ENCODE measurements around the gene DRGX.

Gene DRGX

DNA sequence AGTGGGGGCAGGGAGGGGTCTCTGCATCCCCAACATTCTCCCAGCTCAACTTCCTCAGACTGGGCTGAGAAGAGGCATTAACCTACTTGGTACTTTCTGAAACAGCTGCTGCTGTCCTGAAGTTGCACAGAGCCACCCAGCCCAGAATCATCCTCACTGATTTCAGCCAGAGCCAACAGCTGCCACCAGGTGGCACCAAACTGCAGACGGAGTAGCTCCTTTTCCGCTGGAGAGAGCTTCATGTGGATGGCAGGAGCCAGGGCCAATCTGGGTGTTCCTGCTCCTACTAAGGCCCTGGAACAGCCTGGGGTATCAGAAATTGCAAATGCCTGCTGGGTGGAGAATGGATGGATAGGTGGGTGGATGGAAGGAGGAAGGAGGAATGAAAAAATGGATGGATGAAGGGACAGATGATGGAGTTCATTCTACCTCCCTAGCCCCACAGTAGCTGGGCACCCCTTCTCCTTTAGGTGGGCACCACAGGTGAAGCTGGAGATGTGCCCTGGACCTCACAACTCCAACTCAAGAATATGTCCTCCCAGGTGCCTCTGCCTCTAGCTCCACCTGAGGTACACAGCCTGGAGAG is 11.8 kb upstream of the DRGX start:
- DNase-seq (ENCODE audit: low read depth in 2 of 2): peak; percentile 49 to 53

DNA sequence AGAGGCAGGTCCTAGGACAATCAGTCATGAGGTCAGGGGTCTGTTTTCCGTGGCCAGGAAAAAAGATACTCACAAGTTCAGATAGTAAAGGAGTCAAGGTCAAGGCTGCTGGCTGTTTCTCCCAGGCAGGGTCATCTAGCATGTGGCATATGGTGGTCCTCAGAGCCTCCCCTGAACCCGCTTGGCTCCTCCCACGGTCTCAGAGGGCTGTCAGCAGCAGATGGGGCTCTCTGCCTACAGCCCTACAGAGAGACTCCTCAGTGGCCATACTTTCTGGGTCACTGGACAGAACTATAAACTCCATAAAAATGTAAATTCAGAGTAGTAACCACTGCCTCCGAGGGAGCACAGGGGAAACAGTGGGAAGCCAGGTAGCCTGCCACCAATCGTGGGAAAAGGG is 11.3 kb upstream of the DRGX start:
- no peak for DNase-seq (ENCODE audit: low read depth in 2 of 2)

DNA sequence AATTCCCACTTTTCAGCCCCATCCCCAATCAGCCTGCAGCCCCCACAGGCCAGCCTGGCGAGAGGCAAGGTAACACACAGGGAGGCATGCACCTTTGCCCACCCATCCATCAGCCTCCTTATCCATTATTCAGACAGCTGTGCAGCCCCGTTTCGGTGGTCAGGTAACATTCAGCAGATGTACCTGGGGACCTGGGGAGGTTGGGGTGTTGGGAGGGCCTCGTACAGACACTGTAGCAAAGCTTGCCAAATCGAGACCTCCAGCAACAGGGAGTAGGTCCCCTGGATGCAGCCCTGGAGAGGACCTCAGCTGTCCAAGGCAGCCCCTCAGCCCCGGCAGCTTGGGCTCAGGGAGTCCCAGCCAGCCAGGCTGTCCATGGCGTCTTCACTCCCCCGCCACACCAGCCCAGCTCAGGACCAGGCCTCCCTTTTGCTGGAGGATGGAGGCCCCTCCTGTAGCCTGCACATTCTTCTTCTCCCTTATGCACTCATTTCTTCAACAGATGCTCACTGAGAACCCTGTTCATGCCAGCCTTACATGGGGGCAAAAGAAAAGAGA is 8.5 kb upstream of the DRGX start:
- DNase-seq (ENCODE audit: low read depth in 2 of 2): no peak

DNA sequence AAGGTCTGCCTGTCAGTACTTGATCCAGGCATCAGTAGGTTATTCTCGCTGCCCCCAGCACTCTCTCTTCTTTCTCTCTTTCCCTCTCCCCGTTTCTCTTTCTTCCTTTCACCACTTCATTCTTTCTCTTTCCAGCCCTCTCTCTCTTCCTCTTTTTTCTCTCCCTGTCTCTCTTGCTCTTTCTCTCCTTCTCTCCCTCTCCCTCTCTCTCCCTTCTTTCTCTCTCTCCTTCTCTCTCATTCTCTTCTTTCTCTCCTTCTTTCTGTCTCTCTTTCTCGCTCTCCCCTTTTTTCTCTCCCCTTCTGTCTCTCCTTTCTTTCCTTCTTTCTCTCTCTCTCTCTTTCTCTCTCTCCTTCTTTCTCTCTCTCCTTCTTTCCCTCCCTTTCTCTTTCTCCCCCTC is 7.5 kb upstream of the DRGX start:
- no peak for DNase-seq (ENCODE audit: low read depth in 2 of 2)

DNA sequence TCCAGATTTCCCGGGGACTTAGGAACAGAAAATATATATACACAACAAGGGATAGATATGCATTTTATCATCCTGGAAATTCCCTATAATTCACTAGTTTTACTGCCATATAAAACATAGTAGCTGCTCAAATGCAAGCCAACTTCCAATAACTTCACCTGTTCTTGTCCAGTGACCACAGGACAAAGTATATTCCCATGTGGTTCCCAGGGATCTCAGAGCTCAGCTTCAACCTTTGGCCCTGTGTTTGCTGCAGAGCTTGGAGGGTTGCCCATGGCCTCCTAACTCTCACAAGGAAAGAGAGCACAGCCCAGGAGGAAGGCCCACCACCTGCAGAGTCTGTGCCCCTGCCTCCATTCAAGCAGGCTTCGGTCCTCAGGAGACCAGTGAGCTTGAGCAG is 4.5 kb upstream of the DRGX start:
- no peak for DNase-seq (ENCODE audit: low read depth in 2 of 2)

DNA sequence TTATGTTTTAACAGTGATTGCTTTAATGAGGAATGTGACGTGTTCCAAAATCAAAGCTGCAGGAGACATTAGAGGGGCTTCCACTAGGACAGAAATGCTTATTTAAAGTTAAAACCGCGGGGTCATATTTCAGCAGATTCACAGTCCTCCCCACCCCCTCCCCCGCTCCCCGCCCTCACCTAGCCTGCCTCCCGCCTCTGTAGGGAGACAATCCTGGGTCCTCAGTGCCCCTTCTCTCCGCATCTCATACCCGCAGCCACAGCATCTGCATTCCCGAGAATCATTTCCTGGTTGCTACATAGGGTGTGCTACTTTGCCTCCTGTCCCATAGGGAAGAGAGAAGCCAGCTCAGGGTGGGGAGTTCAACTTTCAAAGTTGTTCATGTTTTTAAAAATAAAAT is 3.1 kb upstream of the DRGX start:
- no peak for DNase-seq (ENCODE audit: low read depth in 2 of 2)

DNA sequence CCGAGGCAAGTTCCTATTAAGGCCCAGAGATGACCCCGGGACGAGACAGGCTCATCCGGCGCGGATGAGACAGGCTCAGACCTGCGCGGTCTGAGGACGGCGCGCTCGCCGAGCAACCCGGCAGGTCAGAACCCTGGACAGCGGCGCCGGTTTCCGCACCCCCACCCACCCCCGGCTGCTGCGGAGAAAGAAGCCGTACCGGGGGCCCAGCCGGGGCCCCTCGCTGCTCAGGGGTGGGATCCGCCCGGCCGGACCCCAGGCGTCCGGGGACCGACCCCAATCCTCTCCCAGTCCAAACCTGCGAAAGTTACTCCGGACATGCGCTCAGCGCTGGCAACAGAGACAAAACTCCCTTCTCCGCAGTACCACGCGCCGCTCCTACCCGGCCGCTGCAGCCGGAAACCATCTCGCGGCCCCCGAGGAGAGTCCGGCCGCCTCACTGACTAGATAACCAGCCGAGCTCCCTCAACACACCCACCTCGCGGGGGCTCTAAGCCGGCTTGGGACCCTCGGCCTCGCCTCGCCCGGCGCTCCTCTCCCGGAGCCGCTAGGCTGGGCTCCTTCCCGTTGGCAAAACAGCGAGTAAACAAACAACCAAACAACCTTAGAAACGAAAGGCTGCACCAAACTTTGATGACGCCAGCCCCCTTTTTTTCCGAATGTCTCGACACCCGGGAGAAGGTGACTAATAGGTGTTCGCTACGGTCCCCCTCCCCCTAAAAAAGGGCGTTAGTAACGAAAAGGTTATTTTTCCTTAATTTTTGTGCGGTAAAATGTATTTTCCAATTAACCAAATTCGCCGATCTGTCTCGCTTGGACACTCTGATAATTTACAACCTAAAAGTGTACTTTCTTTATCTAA is 2.3 kb upstream of the DRGX start:
- DNase-seq (ENCODE audit: low read depth in 2 of 2): peak in 1 of 2 donors; percentile 24

DNA sequence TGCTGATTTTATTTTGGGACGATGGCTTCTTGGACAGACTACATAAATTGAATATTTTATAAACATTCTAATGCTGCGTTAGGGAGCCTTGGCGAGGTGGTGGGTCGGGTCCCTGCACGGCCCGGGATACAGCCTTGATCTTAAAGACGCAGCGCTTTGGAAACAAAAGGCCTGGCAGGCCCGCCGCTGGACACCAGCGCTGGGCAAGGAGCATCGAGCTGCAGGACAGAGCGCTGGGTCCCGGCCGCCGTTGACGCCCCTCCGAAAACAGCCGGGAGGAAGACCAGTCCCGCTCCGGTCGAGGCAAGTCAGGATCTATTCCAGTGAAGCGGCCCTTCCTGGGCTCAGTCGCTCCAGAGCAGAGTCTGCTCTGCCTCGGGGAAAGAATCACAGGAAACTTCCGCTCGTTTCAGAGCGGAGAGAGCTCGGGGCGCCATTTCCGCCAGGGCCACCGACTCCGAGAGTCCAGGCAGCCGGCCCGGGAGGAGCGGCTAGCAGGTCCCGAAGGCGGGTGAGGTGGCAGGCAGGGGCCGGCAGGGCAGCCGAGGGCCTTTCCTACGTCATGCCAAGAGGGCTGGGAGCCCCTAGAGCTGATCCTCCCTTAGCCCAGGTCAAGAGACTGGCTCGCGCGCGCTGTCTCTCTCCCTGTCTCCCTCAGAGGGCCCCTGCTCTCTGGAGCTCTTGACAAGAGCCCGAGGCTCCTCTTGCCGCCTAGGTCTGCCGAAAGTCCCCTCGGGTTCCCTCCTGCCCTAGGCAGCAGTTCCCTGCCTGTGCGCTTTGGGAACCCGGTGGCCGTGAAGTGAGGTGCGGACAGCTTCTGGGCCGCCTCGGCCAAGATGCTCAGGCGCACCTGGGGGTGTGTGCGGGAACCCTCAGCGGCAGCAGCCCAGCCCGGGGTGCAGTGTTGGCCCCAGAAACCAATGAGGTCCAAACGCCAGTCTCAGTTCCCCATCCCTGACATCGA is 1.4 kb upstream of the DRGX start:
- no peak for DNase-seq (ENCODE audit: low read depth in 2 of 2)

DNA sequence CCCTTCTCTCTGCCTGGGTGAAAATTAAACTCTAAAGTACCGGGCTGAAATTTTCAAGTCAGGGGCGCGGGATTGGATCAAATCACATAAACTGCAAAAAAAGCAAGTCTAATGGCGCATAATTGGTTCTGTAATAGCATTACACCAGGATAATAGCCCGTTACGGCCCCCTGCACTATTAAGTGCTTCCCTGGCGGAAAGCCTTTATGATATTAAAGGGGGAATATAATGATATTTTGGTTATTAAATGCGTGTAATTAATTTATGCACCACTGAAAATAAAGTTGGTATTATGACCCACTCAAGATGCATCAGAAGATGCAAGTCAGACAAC is 744 bp upstream of the DRGX start:
- DNase-seq (ENCODE audit: low read depth in 2 of 2): no peak

DNA sequence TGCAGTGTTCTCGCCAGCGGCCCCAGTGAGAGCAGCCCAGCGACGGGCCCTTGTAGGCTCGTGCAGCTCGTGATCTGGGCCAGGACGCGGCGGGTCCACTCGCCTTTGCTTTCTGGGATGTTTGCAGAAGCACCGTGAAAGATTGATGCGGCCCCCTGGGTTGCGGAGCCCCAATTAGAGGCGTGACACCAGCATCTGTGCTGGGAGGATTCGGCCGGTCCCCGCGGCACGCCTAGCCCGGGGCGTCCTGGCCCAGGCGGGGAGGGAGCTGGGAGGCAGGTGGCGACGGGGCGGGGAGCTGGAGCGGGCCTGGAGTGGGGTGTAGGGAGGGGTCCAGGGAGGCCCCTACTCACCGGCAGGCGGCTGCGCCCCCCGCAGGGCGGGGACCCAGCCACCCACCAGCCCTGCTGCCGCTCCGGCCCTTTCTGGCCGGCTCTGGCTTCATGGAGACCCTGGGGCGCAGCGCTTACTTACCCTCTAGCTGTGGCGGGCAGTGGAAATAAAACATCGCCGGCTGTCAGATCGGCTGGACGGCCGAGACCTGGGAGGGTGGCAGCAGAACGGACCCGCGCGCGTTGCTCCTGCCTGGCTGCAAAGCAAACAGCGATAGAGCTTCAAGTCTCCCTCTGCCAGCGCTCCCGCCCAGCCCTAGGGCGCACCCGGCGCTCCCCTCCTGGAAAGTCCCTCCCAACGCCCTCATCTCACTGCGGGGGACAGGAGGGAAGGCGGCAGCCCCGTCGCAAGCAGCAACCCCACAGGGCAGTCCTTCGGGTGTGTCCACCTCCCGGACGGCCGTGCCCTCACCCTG is 752 bp downstream of the DRGX start:
- no peak for DNase-seq (ENCODE audit: low read depth in 2 of 2)

DNA sequence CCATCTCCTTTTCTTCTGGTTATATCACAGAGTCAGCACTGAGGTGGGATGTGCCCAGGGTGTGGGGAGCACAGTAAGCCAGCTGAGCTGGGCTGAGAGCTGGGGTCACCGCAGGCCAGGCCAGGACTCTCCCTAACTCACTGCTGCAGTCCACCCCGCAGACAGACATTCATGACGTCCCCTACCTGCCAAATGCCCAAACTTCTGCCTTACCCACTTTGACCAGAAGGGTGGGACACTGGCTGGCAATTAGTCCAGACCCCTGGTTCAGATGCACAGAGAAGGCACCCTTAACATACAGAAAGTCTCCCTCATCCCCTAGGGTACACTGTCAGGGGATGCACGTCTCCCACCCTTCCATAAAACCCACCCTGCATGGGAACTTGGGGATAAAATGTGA is 2.1 kb downstream of the DRGX start:
- no peak for DNase-seq (ENCODE audit: low read depth in 2 of 2)

DNA sequence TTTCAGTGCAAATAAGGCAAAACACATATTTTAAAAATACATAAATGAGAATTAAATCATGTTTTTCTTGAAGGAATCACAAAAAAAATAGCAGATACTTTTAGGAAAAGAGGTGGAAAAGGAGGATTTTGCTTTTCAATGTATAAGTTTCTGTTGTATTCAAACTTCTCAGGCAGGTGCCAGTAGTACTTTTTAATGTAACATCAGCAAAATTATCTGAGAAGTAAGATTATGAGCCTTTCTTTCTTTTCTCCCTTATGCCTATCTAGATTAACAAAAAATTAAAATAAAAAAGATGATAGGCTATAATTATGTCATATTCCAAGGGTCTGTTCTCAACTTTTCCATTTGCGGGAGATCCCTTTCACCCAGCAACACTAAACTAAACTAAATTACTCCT is 2.6 kb downstream of the DRGX start:
- DNase-seq (ENCODE audit: low read depth in 2 of 2): no peak

DNA sequence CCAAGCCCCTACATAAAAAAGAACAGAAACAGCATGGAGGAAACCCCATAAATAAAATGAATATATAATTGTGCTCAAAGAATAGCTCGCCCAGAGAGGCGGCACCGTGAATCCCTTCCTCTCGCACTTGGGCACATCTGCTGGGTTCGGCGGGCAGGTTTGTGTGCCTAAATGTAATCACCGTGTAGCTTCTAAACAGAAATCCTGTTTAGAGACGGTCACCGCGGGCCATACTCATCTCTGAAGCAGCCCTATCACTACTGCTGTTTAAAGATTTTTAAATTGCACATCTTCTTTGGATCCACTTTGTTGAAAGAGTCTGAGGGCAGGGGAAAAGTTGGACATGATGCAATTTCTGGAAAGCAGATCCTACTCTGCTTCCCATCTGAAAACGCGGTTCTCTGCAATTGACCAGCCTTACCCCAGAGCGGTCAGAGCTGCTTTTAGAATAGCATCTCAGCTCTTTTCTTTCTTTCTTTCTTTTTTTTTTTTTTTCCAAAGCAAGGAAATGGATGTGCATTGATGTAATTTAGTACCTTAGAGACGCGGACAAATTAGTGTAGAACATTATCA is 6.4 kb downstream of the DRGX start:
- DNase-seq (ENCODE audit: low read depth in 2 of 2): no peak

DNA sequence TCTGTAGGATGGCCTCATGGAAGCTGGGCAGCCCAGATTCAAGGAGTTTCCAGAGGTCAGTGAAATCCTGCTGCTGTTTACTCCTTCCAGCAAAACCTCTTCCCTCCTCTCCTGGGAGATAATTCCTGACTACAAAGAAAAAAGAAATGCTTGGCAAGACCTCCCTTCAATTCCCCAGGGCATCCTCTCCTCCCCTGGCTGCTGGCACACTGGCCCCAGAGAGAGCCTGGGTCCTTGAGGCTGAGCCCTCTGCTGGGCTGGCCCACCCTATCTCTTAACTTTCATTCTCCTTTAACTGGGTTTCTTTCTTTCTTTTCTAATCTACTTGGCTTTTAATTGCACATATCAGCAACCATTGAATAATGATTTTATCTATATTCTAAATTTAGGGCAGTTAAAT is 7.7 kb downstream of the DRGX start:
- DNase-seq (ENCODE audit: low read depth in 2 of 2): no peak

DNA sequence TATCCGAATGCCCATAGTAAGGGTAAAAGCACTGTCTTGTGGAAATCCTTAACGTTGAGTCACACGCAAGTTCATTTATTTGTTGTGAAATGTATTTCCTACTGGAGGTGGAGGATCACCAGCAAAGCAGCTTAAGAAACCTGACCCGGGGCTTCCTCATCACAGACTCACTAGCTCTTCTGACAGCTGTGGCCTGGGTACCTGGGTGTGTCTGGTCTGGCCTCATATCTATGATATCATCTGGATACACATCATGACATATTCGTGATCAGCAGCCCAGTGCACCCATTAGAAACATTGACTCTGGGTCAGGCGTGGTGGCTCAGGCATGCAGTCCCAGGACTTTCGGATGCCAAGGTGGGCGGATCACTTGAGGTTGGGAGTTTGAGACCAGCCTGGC is 8.8 kb downstream of the DRGX start:
- DNase-seq (ENCODE audit: low read depth in 2 of 2): no peak

DNA sequence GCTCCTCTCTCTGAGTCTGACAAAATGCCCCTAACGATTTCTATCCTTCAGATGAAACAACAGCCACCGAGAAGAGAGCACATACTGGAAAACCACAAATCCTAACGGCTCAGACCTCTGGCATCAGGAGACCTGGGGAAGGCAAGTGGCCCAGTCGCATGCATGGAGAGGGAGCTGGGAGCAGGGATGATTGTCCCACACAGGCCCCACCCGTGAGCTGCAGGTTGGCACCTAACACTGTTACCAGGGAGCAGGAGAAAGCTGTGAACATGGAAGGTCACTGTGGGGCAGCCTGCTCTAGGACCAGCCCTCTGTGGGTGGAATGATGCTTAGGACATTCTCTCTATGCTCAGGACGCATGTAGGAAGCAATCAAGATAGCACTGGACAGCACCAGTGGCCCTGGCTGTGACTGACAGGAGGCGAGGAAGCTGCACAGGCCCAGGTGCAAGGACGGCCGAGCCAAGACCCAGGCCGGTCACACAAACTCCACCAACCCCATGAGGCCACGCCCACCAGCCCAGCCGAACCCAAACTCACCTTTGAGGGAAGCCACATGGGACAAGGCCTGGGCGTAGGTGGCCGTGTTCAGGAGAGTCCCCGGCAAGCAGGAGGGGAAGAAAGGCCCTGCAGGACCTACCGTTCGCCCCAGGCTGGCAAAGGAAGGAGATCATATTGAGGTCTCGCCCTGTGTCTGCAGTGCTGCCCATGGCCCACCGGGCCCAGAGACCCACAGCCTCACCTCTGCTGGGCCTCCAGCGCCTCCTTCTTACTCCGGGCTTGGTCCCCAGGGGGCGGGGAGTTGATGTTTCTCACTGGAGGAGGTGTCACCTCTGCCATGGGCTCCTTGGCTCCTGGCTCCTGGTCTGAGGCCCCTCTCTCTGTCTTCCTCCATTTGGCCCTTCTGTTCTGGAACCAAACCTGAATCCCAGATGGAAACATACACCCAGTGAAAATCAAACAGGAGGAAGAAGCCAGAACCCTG is 9.7 kb downstream of the DRGX start:
- DNase-seq (ENCODE audit: low read depth in 2 of 2): no peak

DNA sequence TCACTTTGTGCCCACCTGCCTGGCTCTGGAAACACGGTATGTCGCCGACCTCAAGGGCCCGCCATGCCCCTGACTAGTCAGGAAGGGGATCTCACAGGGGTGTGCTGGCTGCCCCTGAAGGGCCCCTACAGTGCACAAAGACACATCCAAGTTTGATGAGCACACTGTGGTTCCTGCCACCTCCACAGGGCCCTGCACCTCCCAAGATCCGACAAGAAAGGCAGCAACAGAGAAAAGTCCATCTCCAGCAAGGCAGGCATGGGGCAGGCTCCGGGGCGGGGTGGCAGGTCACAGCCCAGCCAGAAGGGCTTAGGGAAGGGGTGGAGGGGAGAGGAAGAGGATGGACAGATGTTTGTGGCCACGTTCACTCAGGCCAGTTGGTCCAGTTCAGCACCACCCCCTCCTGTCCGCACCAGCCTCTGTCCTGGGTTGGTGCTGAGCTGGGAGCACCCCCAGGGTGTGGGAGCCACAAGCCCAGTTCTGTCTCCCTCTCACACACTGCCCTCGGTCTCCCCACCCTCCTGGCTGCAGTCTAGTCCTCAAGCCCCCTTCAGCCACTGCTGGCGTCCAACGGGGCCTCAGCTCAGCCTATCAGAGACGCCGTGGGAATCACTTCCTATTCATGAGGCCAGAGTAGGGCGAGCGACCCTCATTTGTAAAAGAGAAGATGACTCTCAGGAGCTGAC is 11.5 kb downstream of the DRGX start:
- no peak for DNase-seq (ENCODE audit: low read depth in 2 of 2)

DNA sequence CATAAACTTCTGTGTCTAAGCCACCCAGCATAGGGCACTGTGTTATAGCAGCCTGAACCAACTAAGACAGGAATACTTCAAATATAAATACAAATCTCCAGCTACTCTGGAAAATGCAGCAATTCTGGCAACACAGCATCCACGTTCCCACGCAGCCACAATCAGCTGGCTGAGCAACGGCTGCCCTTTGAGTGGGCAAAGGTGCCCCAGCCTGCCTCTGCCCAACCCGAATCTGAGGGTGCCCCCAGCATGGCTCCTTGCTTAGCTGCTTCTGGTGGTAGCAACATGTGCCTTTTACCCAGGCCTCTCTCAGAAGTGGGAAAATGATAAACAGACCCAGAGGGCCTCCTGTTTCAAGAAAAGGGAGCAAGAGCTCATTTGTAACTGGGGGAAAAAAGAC is 12.0 kb downstream of the DRGX start:
- DNase-seq (ENCODE audit: low read depth in 2 of 2): no peak

DNA sequence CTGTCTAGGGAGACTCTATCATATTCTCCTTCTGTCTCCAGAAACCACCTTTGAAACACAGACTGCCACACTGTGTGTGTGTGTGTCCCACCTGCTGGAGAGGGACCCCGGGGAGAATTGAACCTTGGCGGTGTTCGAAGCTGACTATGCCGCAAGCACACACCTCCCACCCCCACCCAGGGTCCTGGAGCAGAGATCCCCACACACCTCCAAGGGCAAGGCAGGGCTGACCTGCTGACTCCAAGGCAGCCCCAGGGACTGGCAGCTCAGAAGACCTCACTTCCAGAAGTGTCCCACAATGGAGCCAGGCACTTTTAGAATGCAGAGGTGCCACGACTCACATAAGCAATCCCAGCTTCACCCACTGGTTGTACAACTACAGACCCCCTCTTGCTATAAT is 13.1 kb downstream of the DRGX start:
- no peak for DNase-seq (ENCODE audit: low read depth in 2 of 2)

Measured in stimulated activated CD8-positive, alpha-beta memory T cell treated with anti-CD3 and anti-CD28 coated beads, Interleukin-7, amount 100 ng/mL, for 4 hours (primary cell).